Measurements from ENCODE around the gene KCTD5.
"Not testable (repeated sequence)": the region's sequence is repeated elsewhere in the genome, so short reads cannot be mapped to it uniquely, and the experiment has no call there.

KCTD5 gene

GRCh38 chr16:2682209-2683021 is at the start of gene KCTD5:
Gene KCTD5 (plus strand): TSS chr16:2682523. CDS start chr16:2682549, 26 bp downstream.
- H3K4me3 Mint-ChIP-seq: peak within 1 kb of the TSS; percentile 96
- H3K27me3 Mint-ChIP-seq: no peaks in the 10 kb centered on the region
- peaks cover 39% of the 10 kb centered on the region for H3K4me1 Mint-ChIP-seq (ENCODE audit: low read depth)
- H3K27ac Mint-ChIP-seq: peak within 1 kb of the TSS; percentile 98
- peaks cover 39% of the 10 kb centered on the region for H3K36me3 Mint-ChIP-seq (ENCODE audit: low read depth)
- H3K9me3 Mint-ChIP-seq: no peaks in the 10 kb centered on the region
- DNase-seq: peak; percentile 98

- H3K4me3 Mint-ChIP-seq; H3K9me3 Mint-ChIP-seq; H3K36me3 Mint-ChIP-seq (ENCODE audit: low read depth); H3K27me3 Mint-ChIP-seq; H3K27ac Mint-ChIP-seq; H3K4me1 Mint-ChIP-seq (ENCODE audit: low read depth): not testable (repeated sequence)
- DNase-seq: peak; percentile 73
These were observed 43.1 kb upstream of the KCTD5 start for GRCh38 chr16:2639071-2639721.

GRCh38 chr16:2639722-2640072 is 42.6 kb upstream of the KCTD5 start:
- H3K9me3 Mint-ChIP-seq; H3K27ac Mint-ChIP-seq; H3K4me1 Mint-ChIP-seq (ENCODE audit: low read depth); H3K27me3 Mint-ChIP-seq; DNase-seq; H3K36me3 Mint-ChIP-seq (ENCODE audit: low read depth); H3K4me3 Mint-ChIP-seq: not testable (repeated sequence)

- DNase-seq; H3K36me3 Mint-ChIP-seq (ENCODE audit: low read depth); H3K27me3 Mint-ChIP-seq; H3K4me3 Mint-ChIP-seq; H3K9me3 Mint-ChIP-seq; H3K4me1 Mint-ChIP-seq (ENCODE audit: low read depth); H3K27ac Mint-ChIP-seq: not testable (repeated sequence)
These were observed 39.8 kb upstream of the KCTD5 start for GRCh38 chr16:2642561-2642960.

- not testable (repeated sequence) for H3K4me1 Mint-ChIP-seq (ENCODE audit: low read depth); H3K27me3 Mint-ChIP-seq; H3K27ac Mint-ChIP-seq; H3K36me3 Mint-ChIP-seq (ENCODE audit: low read depth); H3K4me3 Mint-ChIP-seq; H3K9me3 Mint-ChIP-seq; DNase-seq
These were observed 37.4 kb upstream of the KCTD5 start for GRCh38 chr16:2644754-2645453.

- not testable (repeated sequence) for H3K9me3 Mint-ChIP-seq; H3K36me3 Mint-ChIP-seq (ENCODE audit: low read depth); H3K27me3 Mint-ChIP-seq; DNase-seq; H3K4me3 Mint-ChIP-seq; H3K4me1 Mint-ChIP-seq (ENCODE audit: low read depth); H3K27ac Mint-ChIP-seq
These were observed 31.0 kb upstream of the KCTD5 start for GRCh38 chr16:2651268-2651871.

- H3K27ac Mint-ChIP-seq; H3K27me3 Mint-ChIP-seq; H3K4me1 Mint-ChIP-seq (ENCODE audit: low read depth); H3K4me3 Mint-ChIP-seq; H3K9me3 Mint-ChIP-seq; H3K36me3 Mint-ChIP-seq (ENCODE audit: low read depth); DNase-seq: not testable (repeated sequence)
These were observed 28.4 kb upstream of the KCTD5 start for GRCh38 chr16:2653915-2654314.

- H3K4me3 Mint-ChIP-seq; H3K9me3 Mint-ChIP-seq; DNase-seq; H3K36me3 Mint-ChIP-seq (ENCODE audit: low read depth); H3K27me3 Mint-ChIP-seq; H3K4me1 Mint-ChIP-seq (ENCODE audit: low read depth); H3K27ac Mint-ChIP-seq: not testable (repeated sequence)
These were observed 27.4 kb upstream of the KCTD5 start for GRCh38 chr16:2654949-2655348.

GRCh38 chr16:2656985-2657384 is 25.3 kb upstream of the KCTD5 start:
- Mint-ChIP-seq H3K27me3 (peaks cover 4% of the 10 kb centered on the region), H3K36me3 (ENCODE audit: low read depth) (peaks cover 13% of the 10 kb centered on the region), H3K9me3 (no peaks in the 10 kb centered on the region), H3K4me1 (ENCODE audit: low read depth) (peaks cover 25% of the 10 kb centered on the region), H3K27ac (no peak overlapping the region), H3K4me3 (no peak overlapping the region)
- DNase-seq: no peak

GRCh38 chr16:2657803-2658202 is 24.5 kb upstream of the KCTD5 start:
- peaks cover 21% of the 10 kb centered on the region for H3K36me3 Mint-ChIP-seq (ENCODE audit: low read depth)
- DNase-seq, H3K27ac Mint-ChIP-seq, H3K27me3 Mint-ChIP-seq, H3K4me3 Mint-ChIP-seq, H3K9me3 Mint-ChIP-seq: not testable (repeated sequence)
- peaks cover 33% of the 10 kb centered on the region for H3K4me1 Mint-ChIP-seq (ENCODE audit: low read depth)

GRCh38 chr16:2659560-2659959 is 22.8 kb upstream of the KCTD5 start:
- not testable (repeated sequence) for H3K27ac Mint-ChIP-seq
- H3K4me1 Mint-ChIP-seq (ENCODE audit: low read depth): peaks cover 51% of the 10 kb centered on the region

GRCh38 chr16:2660014-2660662 is 22.2 kb upstream of the KCTD5 start:
- H3K4me3 Mint-ChIP-seq, H3K9me3 Mint-ChIP-seq, H3K27me3 Mint-ChIP-seq, DNase-seq: not testable (repeated sequence)
- Mint-ChIP-seq H3K4me1 (ENCODE audit: low read depth) (peaks cover 57% of the 10 kb centered on the region), H3K27ac (peak overlapping the region; percentile 76), H3K36me3 (ENCODE audit: low read depth) (peaks cover 40% of the 10 kb centered on the region)

More at GRCh38 chr16:2659560-2659959, 22.8 kb upstream of the KCTD5 start:
- H3K27me3 Mint-ChIP-seq, H3K4me3 Mint-ChIP-seq, H3K9me3 Mint-ChIP-seq, DNase-seq: not testable (repeated sequence)
- peaks cover 34% of the 10 kb centered on the region for H3K36me3 Mint-ChIP-seq (ENCODE audit: low read depth)

- not testable (repeated sequence) for H3K27me3 Mint-ChIP-seq, H3K9me3 Mint-ChIP-seq, H3K4me3 Mint-ChIP-seq
- peak; percentile 57 for DNase-seq
- H3K27ac Mint-ChIP-seq: peak overlapping the region; percentile 76
- peaks cover 63% of the 10 kb centered on the region for H3K4me1 Mint-ChIP-seq (ENCODE audit: low read depth)
- H3K36me3 Mint-ChIP-seq (ENCODE audit: low read depth): peaks cover 46% of the 10 kb centered on the region
These were observed 21.5 kb upstream of the KCTD5 start for GRCh38 chr16:2660755-2661373.

Measured in activated T-cell treated with anti-CD3 and anti-CD28 coated beads, Interleukin-2, amount 50 U/mL, for 24 hours (primary cell).